H1 (cell line): ENCODE measurements around the gene COPS2. TPM values are rescaled to one million over a fixed set of nuclear protein-coding genes. Genes with fewer than 3 reads are reported as not detected.

ENCODE experiments used
- BCL11A ChIP-seq, 2 experiments: IDR thresholded peaks; one replicate each; pipeline ENCODE4 v1.6.1; 2011; ENCODE audit warnings: low read depth in 2 of 2, low read length in 2 of 2, mild to moderate bottlenecking in 2 of 2
- CEBPB ChIP-seq: IDR thresholded peaks from 2 replicates; pipeline ENCODE4 v1.6.1; 2012; ENCODE audit warnings: low read depth, low read length
- CHD7 ChIP-seq: fragments of 300-600 bp; sonication (generic); IDR thresholded peaks from 2 replicates; pipeline ENCODE4 v1.7.1; 2012; ENCODE audit warnings: low read length, moderate library complexity, mild to moderate bottlenecking, inconsistent platforms; ENCODE audit not compliant: insufficient replicate concordance
- CREB1 ChIP-seq: IDR thresholded peaks from 2 replicates; pipeline ENCODE4 v1.6.1; 2012; ENCODE audit warnings: inconsistent platforms
- EP300 ChIP-seq, 2 experiments: IDR thresholded peaks; 1 replicate in 1 of 2; 2 replicates in 1 of 2; pipeline ENCODE4 v1.6.1; 2011 to 2012; ENCODE audit warnings: low read depth in 2 of 2, low read length in 2 of 2, mild to moderate bottlenecking in 2 of 2, borderline replicate concordance in 1 of 2, inconsistent platforms in 1 of 2, moderate library complexity in 1 of 2
- FOSL1 ChIP-seq: IDR thresholded peaks from 2 replicates; pipeline ENCODE4 v1.6.1; 2011; ENCODE audit warnings: mild to moderate bottlenecking, low read depth, low read length, moderate library complexity; ENCODE audit not compliant: insufficient read depth
- MAX ChIP-seq: IDR thresholded peaks from 2 replicates; pipeline ENCODE4 v1.6.1; 2012; ENCODE audit warnings: inconsistent platforms
- SIRT6 ChIP-seq: IDR thresholded peaks from one replicate; pipeline ENCODE4 v1.7.1; 2012; ENCODE audit warnings: low read length, inconsistent platforms
- TAF1 ChIP-seq: IDR thresholded peaks from 2 replicates; pipeline ENCODE4 v1.6.1; 2011; ENCODE audit warnings: mild to moderate bottlenecking, low read depth, low read length
- TAF7 ChIP-seq: optimal IDR thresholded peaks from 2 replicates; pipeline ENCODE3; 2011; ENCODE audit warnings: low read depth, mild to moderate bottlenecking, inconsistent platforms, low read length, moderate library complexity, borderline replicate concordance
- YY1 ChIP-seq: IDR thresholded peaks from 2 replicates; pipeline ENCODE4 v1.6.1; 2011; ENCODE audit warnings: low read depth, mild to moderate bottlenecking, low read length
- polyA plus RNA-seq, 7 experiments: library from polyadenylated mRNA; depleted of rRNA in 3 of 7; stranded (reverse) in 5 of 7; unstranded in 2 of 7; fragments of >200 nt in 5 of 7; fragments of 200-250 nt in 2 of 7; gene quantifications; 1 replicate in 5 of 7; 2 replicates in 1 of 7; 4 replicates in 1 of 7; pipeline versions ENCODE4 v1.2.1 to v1.2.3, GENCODE V29; 2011 to 2013; ENCODE audit warnings: missing spikeins in 2 of 7, mixed read lengths in 2 of 7
- total RNA-seq: library from RNA; stranded (reverse); fragmentation: NEBNext Ultra II Directional; extraction: Animal tissue kit (Norgen Biotek cat#: 25700); gene quantifications from 2 replicates; pipeline ENCODE4 v1.2.1, GENCODE V29; 2021

The COPS2 gene
- total and polyA plus RNA-seq, 2 of the 8 experiments (the other 6 are each of a cell fraction or from before 2014, with no cell fraction given): 17.7 to 85.1 TPM

- TF ChIP-seq CHD7 (no peak), TAF7 (no peak), TAF1 (no peak), EP300 (IDR thresholded peaks at IDR 0.05; ENCODE audit: borderline replicate concordance in 1 of 2, low read depth in 2 of 2, low read length in 2 of 2) (no peak), FOSL1 (no peak), YY1 (no peak), MAX (no peak), BCL11A (IDR thresholded peaks at IDR 0.05; ENCODE audit: low read depth in 2 of 2, low read length in 2 of 2) (no peak), CREB1 (no peak), CEBPB (no peak), SIRT6 (no peak)
Observed at GRCh38 chr15:49116108-49116857, 39.1 kb downstream of the COPS2 start (continued).
